Activated CD4-positive, alpha-beta T cell treated with anti-CD3 and anti-CD28 coated beads for 36 hours (primary cell): ENCODE results near the gene PPP1R2C. TPM values are rescaled to one million over a fixed set of nuclear protein-coding genes. Genes with fewer than 3 reads are reported as not detected.

ENCODE experiments used
- ATAC-seq: fragments of 200-7000 bp; cut with Tn5 transposase; one replicate; pipeline ENCODE4 v1.10.0; 2021; ENCODE audit warnings: mild to moderate bottlenecking, moderate library complexity
- CTCF ChIA-PET: fragments of 350-600 bp; sonication (Branson Sonifier 250); formaldehyde crosslinking; loops from one replicate; lab custom pipeline; 2021; ENCODE audit warnings: antibody characterized with exemption; lab: Charles Lee
- POLR2A ChIA-PET: fragments of 350-600 bp; sonication (Branson Sonifier 250); formaldehyde crosslinking; loops from one replicate; lab custom pipeline; 2021; ENCODE audit warnings: antibody characterized with exemption, inconsistent platforms; lab: Charles Lee
- DNase-seq: peaks from one replicate; pipeline ENCODE4 v3.0.0-alpha.2; 2020
- H3K27ac Mint-ChIP-seq: one replicate; pipeline ENCODE4 v1.8.0; 2021; ENCODE audit warnings: mixed read lengths
- H3K27me3 Mint-ChIP-seq: one replicate; pipeline ENCODE4 v1.8.0; 2021; ENCODE audit warnings: mixed read lengths
- H3K36me3 Mint-ChIP-seq: one replicate; pipeline ENCODE4 v1.8.0; 2021; ENCODE audit warnings: low read depth, mixed read lengths
- H3K4me1 Mint-ChIP-seq: one replicate; pipeline ENCODE4 v1.8.0; 2021; ENCODE audit warnings: mixed read lengths
- H3K4me3 Mint-ChIP-seq: one replicate; pipeline ENCODE4 v1.8.0; 2021; ENCODE audit warnings: mild to moderate bottlenecking, moderate library complexity, mixed read lengths
- H3K9me3 Mint-ChIP-seq: one replicate; pipeline ENCODE4 v1.8.0; 2021; ENCODE audit warnings: low read depth, mixed read lengths
- intact Hi-C, 2 experiments: fragments of 100-400 bp; cut with DNase I in 1 of 2; cut with micrococcal nuclease in 1 of 2; formaldehyde crosslinking; loops; one replicate each; pipeline versions ENCODE4 v1.14.2 to v1.15.1; 2022 to 2024; cut with DNase I, micrococcal nuclease
- total RNA-seq, 2 experiments: library from RNA; stranded (reverse); gene quantifications; one replicate each; pipeline ENCODE4 v1.2.3, GENCODE V29; 2021

The PPP1R2C gene
- total RNA-seq = not detected

GRCh38 chrX:42778096-42778495, at the start of gene PPP1R2C:
TSS of gene PPP1R2C (minus strand) at chrX:42778163. CDS start at chrX:42778079, 84 bp downstream.
- no peaks in the 10 kb centered on the region for H3K27me3 Mint-ChIP-seq
- ATAC-seq (no peak), DNase-seq (no peak)
- H3K9me3 Mint-ChIP-seq = peaks cover 4% of the 10 kb centered on the region
- H3K27ac Mint-ChIP-seq = no peak within 1 kb of the TSS
- H3K36me3 Mint-ChIP-seq = no peaks in the 10 kb centered on the region
- H3K4me1 Mint-ChIP-seq = peaks cover 4% of the 10 kb centered on the region
- no peak within 1 kb of the TSS for H3K4me3 Mint-ChIP-seq
- POLR2A ChIA-PET = no interaction called here
- intact Hi-C loops = no loop called here
- CTCF ChIA-PET = no interaction called here

GRCh38 chrX:42825201-42825600, 47.2 kb upstream of the PPP1R2C start:
- H3K4me1 Mint-ChIP-seq = no peaks in the 10 kb centered on the region
- no peaks in the 10 kb centered on the region for H3K9me3 Mint-ChIP-seq
- no peak overlapping the region for H3K27ac Mint-ChIP-seq
- intact Hi-C loops = no loop called here
- no peaks in the 10 kb centered on the region for H3K36me3 Mint-ChIP-seq
- DNase-seq (no peak), ATAC-seq (no peak)
- POLR2A ChIA-PET = no interaction called here
- no peak overlapping the region for H3K4me3 Mint-ChIP-seq
- CTCF ChIA-PET = no interaction called here
- no peaks in the 10 kb centered on the region for H3K27me3 Mint-ChIP-seq

- Mint-ChIP-seq H3K27me3 (no peaks in the 10 kb centered on the region), H3K4me3 (no peak overlapping the region), H3K9me3 (no peaks in the 10 kb centered on the region), H3K36me3 (no peaks in the 10 kb centered on the region), H3K4me1 (no peaks in the 10 kb centered on the region), H3K27ac (no peak overlapping the region)
- ChIA-PET POLR2A (no interaction called here), CTCF (no interaction called here)
- no peak for DNase-seq
- intact Hi-C loops = no loop called here
- no peak for ATAC-seq
Measured at GRCh38 chrX:42824541-42824940, 46.6 kb upstream of the PPP1R2C start.

GRCh38 chrX:42823443-42823842, 45.5 kb upstream of the PPP1R2C start:
- DNase-seq (no peak), ATAC-seq (no peak)
- H3K9me3 Mint-ChIP-seq = no peaks in the 10 kb centered on the region
- no peaks in the 10 kb centered on the region for H3K27me3 Mint-ChIP-seq
- ChIA-PET POLR2A (no interaction called here), CTCF (no interaction called here)
- no peaks in the 10 kb centered on the region for H3K4me1 Mint-ChIP-seq
- no peak overlapping the region for H3K4me3 Mint-ChIP-seq
- H3K27ac Mint-ChIP-seq = no peak overlapping the region
- intact Hi-C loops = no loop called here
- no peaks in the 10 kb centered on the region for H3K36me3 Mint-ChIP-seq

- Mint-ChIP-seq H3K9me3 (no peaks in the 10 kb centered on the region), H3K4me1 (no peaks in the 10 kb centered on the region), H3K4me3 (no peak overlapping the region), H3K27me3 (no peaks in the 10 kb centered on the region), H3K27ac (no peak overlapping the region), H3K36me3 (no peaks in the 10 kb centered on the region)
- ChIA-PET POLR2A (no interaction called here), CTCF (no interaction called here)
- ATAC-seq (no peak), DNase-seq (no peak)
- intact Hi-C loops = no loop called here
Measured at GRCh38 chrX:42821803-42822443, 44.0 kb upstream of the PPP1R2C start.

GRCh38 chrX:42818151-42818921, 40.4 kb upstream of the PPP1R2C start:
- no peak overlapping the region for H3K4me3 Mint-ChIP-seq
- H3K4me1 Mint-ChIP-seq = no peaks in the 10 kb centered on the region
- ChIA-PET POLR2A (no interaction called here), CTCF (no interaction called here)
- H3K36me3 Mint-ChIP-seq = peaks cover 5% of the 10 kb centered on the region
- DNase-seq (no peak), ATAC-seq (no peak)
- peaks cover 2% of the 10 kb centered on the region for H3K9me3 Mint-ChIP-seq
- no peaks in the 10 kb centered on the region for H3K27me3 Mint-ChIP-seq
- H3K27ac Mint-ChIP-seq = no peak overlapping the region
- intact Hi-C loops = no loop called here

- no peak overlapping the region for H3K4me3 Mint-ChIP-seq
- ChIA-PET CTCF (no interaction called here), POLR2A (no interaction called here)
- H3K27ac Mint-ChIP-seq = no peak overlapping the region
- H3K4me1 Mint-ChIP-seq = no peaks in the 10 kb centered on the region
- no peaks in the 10 kb centered on the region for H3K9me3 Mint-ChIP-seq
- intact Hi-C loops = no loop called here
- DNase-seq (no peak), ATAC-seq (no peak)
- peaks cover 3% of the 10 kb centered on the region for H3K36me3 Mint-ChIP-seq
- H3K27me3 Mint-ChIP-seq = no peaks in the 10 kb centered on the region
Measured at GRCh38 chrX:42809569-42809968, 31.6 kb upstream of the PPP1R2C start.

GRCh38 chrX:42807393-42807792, 29.4 kb upstream of the PPP1R2C start:
- H3K4me3 Mint-ChIP-seq = no peak overlapping the region
- no peaks in the 10 kb centered on the region for H3K4me1 Mint-ChIP-seq
- H3K27ac Mint-ChIP-seq = no peak overlapping the region
- no peaks in the 10 kb centered on the region for H3K27me3 Mint-ChIP-seq
- DNase-seq = no peak
- no peak for ATAC-seq
- H3K36me3 Mint-ChIP-seq = no peaks in the 10 kb centered on the region
- ChIA-PET CTCF (no interaction called here), POLR2A (no interaction called here)
- intact Hi-C loops = no loop called here
- no peaks in the 10 kb centered on the region for H3K9me3 Mint-ChIP-seq

GRCh38 chrX:42804524-42804923, 26.6 kb upstream of the PPP1R2C start:
- Mint-ChIP-seq H3K27ac (no peak overlapping the region), H3K27me3 (no peaks in the 10 kb centered on the region), H3K36me3 (no peaks in the 10 kb centered on the region), H3K9me3 (no peaks in the 10 kb centered on the region), H3K4me3 (no peak overlapping the region), H3K4me1 (no peaks in the 10 kb centered on the region)
- intact Hi-C loops = no loop called here
- ATAC-seq = no peak
- CTCF ChIA-PET = no interaction called here
- no peak for DNase-seq
- POLR2A ChIA-PET = no interaction called here

GRCh38 chrX:42803320-42803719, 25.4 kb upstream of the PPP1R2C start:
- no peaks in the 10 kb centered on the region for H3K4me1 Mint-ChIP-seq
- H3K4me3 Mint-ChIP-seq = no peak overlapping the region
- ChIA-PET CTCF (interaction anchor here (0.6 kb wide), 1 partner anchor 645 kb away, joined by 3 read pairs; no protein-coding TSS in a partner anchor), POLR2A (no interaction called here)
- H3K27ac Mint-ChIP-seq = no peak overlapping the region
- ATAC-seq (no peak), DNase-seq (no peak)
- H3K27me3 Mint-ChIP-seq = no peaks in the 10 kb centered on the region
- no peaks in the 10 kb centered on the region for H3K36me3 Mint-ChIP-seq
- H3K9me3 Mint-ChIP-seq = no peaks in the 10 kb centered on the region
- intact Hi-C loops = no loop called here

GRCh38 chrX:42797651-42798269, 19.8 kb upstream of the PPP1R2C start:
- H3K4me3 Mint-ChIP-seq = no peak overlapping the region
- H3K4me1 Mint-ChIP-seq = no peaks in the 10 kb centered on the region
- H3K36me3 Mint-ChIP-seq = no peaks in the 10 kb centered on the region
- ChIA-PET POLR2A (no interaction called here), CTCF (no interaction called here)
- ATAC-seq = no peak
- H3K27ac Mint-ChIP-seq = no peak overlapping the region
- peaks cover under 1% of the 10 kb centered on the region for H3K9me3 Mint-ChIP-seq
- DNase-seq = no peak
- H3K27me3 Mint-ChIP-seq = no peaks in the 10 kb centered on the region
- intact Hi-C loops = no loop called here

GRCh38 chrX:42783451-42783850, 5.5 kb upstream of the PPP1R2C start:
- ChIA-PET POLR2A (no interaction called here), CTCF (no interaction called here)
- H3K27me3 Mint-ChIP-seq = no peaks in the 10 kb centered on the region
- H3K27ac Mint-ChIP-seq = no peak overlapping the region
- no peaks in the 10 kb centered on the region for H3K36me3 Mint-ChIP-seq
- ATAC-seq (no peak), DNase-seq (no peak)
- no peak overlapping the region for H3K4me3 Mint-ChIP-seq
- H3K9me3 Mint-ChIP-seq = peaks cover 4% of the 10 kb centered on the region
- no peaks in the 10 kb centered on the region for H3K4me1 Mint-ChIP-seq
- intact Hi-C loops = no loop called here
